Measurements from ENCODE around the gene KCNJ15. TPM values are rescaled to one million over a fixed set of nuclear protein-coding genes. Genes with fewer than 3 reads are reported as not detected.

Gene KCNJ15
- total and polyA plus RNA-seq, 2 of the 13 experiments (the other 11 are each of a cell fraction or from before 2014, with no cell fraction given), result not detected

GRCh38 chr21:38303300-38303699, 46.5 kb downstream of the KCNJ15 start:
- H3K27ac ChIP-seq (ENCODE audit: extremely low read length, insufficient read depth, low read length), result no peak overlapping the region
- no peak overlapping the region for H3K4me3 ChIP-seq (replicated peaks in 1 of 3; ENCODE audit: insufficient read depth in 1 of 3, low read depth in 2 of 3, low read length in 3 of 3)
- no TSS peak for BruUV-seq (replicated peaks)
- ChIA-PET CTCF (ENCODE audit: low intra/inter-chr PET ratio, low total read pairs) (no interaction called here), POLR2A (no interaction called here)
- no peaks in the 10 kb centered on the region for H3K36me3 ChIP-seq (replicated peaks in 1 of 2; ENCODE audit: control insufficient read depth in 1 of 2, insufficient read depth in 2 of 2, low read length in 2 of 2)
- H2AFZ ChIP-seq (ENCODE audit: low read length), result no peak overlapping the region
- intact Hi-C loops (cut with micrococcal nuclease; ENCODE audit: unreplicated experiment) (no loop called here), in situ Hi-C loops (cut with HindIII; ENCODE audit: extremely low pct_ligation_motif_present, low pct_unique_long_range_greater_than_20kb) (no loop called here)
- no peaks in the 10 kb centered on the region for H3K27me3 ChIP-seq (ENCODE audit: control insufficient read depth in 1 of 2, insufficient read depth in 2 of 2, low read length in 2 of 2)
- no peak for DNase-seq (ENCODE audit: low spot score)
- H3K9me3 ChIP-seq (ENCODE audit: low read length), result no peaks in the 10 kb centered on the region
- 33% methylated on average over 3 of the region's 3 CpGs for WGBS (ENCODE audit: low lambda C conversion rate)
- H3K4me1 ChIP-seq (ENCODE audit: insufficient read depth, low read length), result no peaks in the 10 kb centered on the region
- FAIRE-seq, result no peak
- H3K4me2 ChIP-seq (ENCODE audit: low read depth, low read length), result no peak overlapping the region
- TF ChIP-seq ZSCAN22 (CRISPR knock-in tag; IDR thresholded peaks at IDR 0.05), result no peak
- TF ChIP-seq ZC3H4 (CRISPR knock-in tag; IDR thresholded peaks at IDR 0.05; ENCODE audit: borderline replicate concordance), result no peak
- TF ChIP-seq BORCS8-MEF2B (CRISPR knock-in tag; IDR thresholded peaks at IDR 0.05), result no peak
- no peak for TF ChIP-seq ZBTB1 (CRISPR knock-in tag; IDR thresholded peaks at IDR 0.05; ENCODE audit: borderline replicate concordance)
- TF ChIP-seq ZNF513 (CRISPR knock-in tag; conservative IDR thresholded peaks at IDR 0.05), result no peak
- no peak for TF ChIP-seq ZMAT3 (CRISPR knock-in tag; conservative IDR thresholded peaks at IDR 0.05)
- no peak for TF ChIP-seq REPIN1 (CRISPR knock-in tag; IDR thresholded peaks at IDR 0.05; ENCODE audit: borderline replicate concordance, low read depth)
- TF ChIP-seq THAP11 (CRISPR knock-in tag; IDR thresholded peaks at IDR 0.05), result no peak
- no peak for TF ChIP-seq ZNF652 (CRISPR knock-in tag; IDR thresholded peaks at IDR 0.05; ENCODE audit: borderline replicate concordance, low read depth)
- no peak for TF ChIP-seq RELA (CRISPR knock-in tag; IDR thresholded peaks at IDR 0.05)
- TF ChIP-seq ZEB1 (IDR thresholded peaks at IDR 0.05; ENCODE audit: insufficient replicate concordance, low read depth), result no peak
- no peak for TF ChIP-seq FUBP1 (CRISPR knock-in tag; IDR thresholded peaks at IDR 0.05; ENCODE audit: borderline replicate concordance)
- TF ChIP-seq RERE (CRISPR knock-in tag; IDR thresholded peaks at IDR 0.05; ENCODE audit: low read depth), result no peak
- no peak for TF ChIP-seq HINFP (CRISPR knock-in tag; IDR thresholded peaks at IDR 0.05; ENCODE audit: low read depth)
- TF ChIP-seq MXD4 (CRISPR knock-in tag; IDR thresholded peaks at IDR 0.05), result no peak
- H4K20me1 ChIP-seq (ENCODE audit: insufficient read depth, low read length), result no peaks in the 10 kb centered on the region
- ATAC-seq, result no peak
- H3K9ac ChIP-seq (ENCODE audit: insufficient read depth, low read depth, low read length), result no peak overlapping the region
- H3K79me2 ChIP-seq (ENCODE audit: insufficient read depth, low read length), result no peaks in the 10 kb centered on the region
